Stimulated activated CD4-positive, alpha-beta T cell treated with anti-CD3 and anti-CD28 coated beads, Interleukin-2, amount 100 ng/mL, for 4 hours (primary cell): ENCODE results near the gene FAM89A.
A peak's percentile ranks its signal among the peaks of the same experiment; 100 is the strongest.
"Not testable (repeated sequence)": the region's sequence is repeated elsewhere in the genome, so short reads cannot be mapped to it uniquely, and the experiment has no call there.

Experiments used
- DNase-seq: peaks from one replicate; pipeline ENCODE4 v3.0.0-alpha.2; 2020; ENCODE audit warnings: low read depth

Gene FAM89A

GRCh38 chr1:230992100-230992774, 47.8 kb downstream of the FAM89A start:
- no peak for DNase-seq

GRCh38 chr1:230987448-230987847, 52.6 kb downstream of the FAM89A start:
- DNase-seq, result no peak

- no peak for DNase-seq
Observed at GRCh38 chr1:230986976-230987375, 53.1 kb downstream of the FAM89A start.

- DNase-seq, result no peak
Observed at GRCh38 chr1:230985711-230986110, 54.3 kb downstream of the FAM89A start.

GRCh38 chr1:230984622-230985515, 55.2 kb downstream of the FAM89A start:
- not testable (repeated sequence) for DNase-seq

GRCh38 chr1:230983811-230984210, 56.2 kb downstream of the FAM89A start:
- no peak for DNase-seq

- no peak for DNase-seq
Observed at GRCh38 chr1:230982696-230983095, 57.4 kb downstream of the FAM89A start.

- no peak for DNase-seq
Observed at GRCh38 chr1:230979952-230980351, 60.1 kb downstream of the FAM89A start.

GRCh38 chr1:230979389-230979716, 60.7 kb downstream of the FAM89A start:
- no peak for DNase-seq

GRCh38 chr1:230978491-230979388, 61.3 kb downstream of the FAM89A start, which contains the start of the genes ARV1 and TTC13:
TSS of gene ARV1 (plus strand) at chr1:230979094. CDS start at chr1:230979106, 12 bp downstream.
TSS of gene TTC13 (minus strand) at chr1:230978861. CDS start at chr1:230978830, 31 bp downstream.
- peak; percentile 98 for DNase-seq

- DNase-seq, result no peak
Observed at GRCh38 chr1:230977761-230978490, 62.1 kb downstream of the FAM89A start.

- DNase-seq, result no peak
Observed at GRCh38 chr1:230976825-230977747, 63.0 kb downstream of the FAM89A start.

GRCh38 chr1:230976360-230976759, 63.7 kb downstream of the FAM89A start:
- DNase-seq, result no peak

GRCh38 chr1:230975636-230976035, 64.4 kb downstream of the FAM89A start:
- DNase-seq, result no peak

GRCh38 chr1:230972855-230973271, 67.2 kb downstream of the FAM89A start:
- DNase-seq, result no peak

GRCh38 chr1:230971771-230972170, 68.3 kb downstream of the FAM89A start:
- no peak for DNase-seq

GRCh38 chr1:230970432-230970831, 69.6 kb downstream of the FAM89A start:
- no peak for DNase-seq
